Measurements from ENCODE around the gene GFRA1. TPM values are rescaled to one million over a fixed set of nuclear protein-coding genes. Genes with fewer than 3 reads are reported as not detected.
"Not testable (repeated sequence)": the region's sequence is repeated elsewhere in the genome, so short reads cannot be mapped to it uniquely, and the experiment has no call there.

The GFRA1 gene
- total RNA-seq, 1 donor from 2014 or later: 49.8 TPM

DNA sequence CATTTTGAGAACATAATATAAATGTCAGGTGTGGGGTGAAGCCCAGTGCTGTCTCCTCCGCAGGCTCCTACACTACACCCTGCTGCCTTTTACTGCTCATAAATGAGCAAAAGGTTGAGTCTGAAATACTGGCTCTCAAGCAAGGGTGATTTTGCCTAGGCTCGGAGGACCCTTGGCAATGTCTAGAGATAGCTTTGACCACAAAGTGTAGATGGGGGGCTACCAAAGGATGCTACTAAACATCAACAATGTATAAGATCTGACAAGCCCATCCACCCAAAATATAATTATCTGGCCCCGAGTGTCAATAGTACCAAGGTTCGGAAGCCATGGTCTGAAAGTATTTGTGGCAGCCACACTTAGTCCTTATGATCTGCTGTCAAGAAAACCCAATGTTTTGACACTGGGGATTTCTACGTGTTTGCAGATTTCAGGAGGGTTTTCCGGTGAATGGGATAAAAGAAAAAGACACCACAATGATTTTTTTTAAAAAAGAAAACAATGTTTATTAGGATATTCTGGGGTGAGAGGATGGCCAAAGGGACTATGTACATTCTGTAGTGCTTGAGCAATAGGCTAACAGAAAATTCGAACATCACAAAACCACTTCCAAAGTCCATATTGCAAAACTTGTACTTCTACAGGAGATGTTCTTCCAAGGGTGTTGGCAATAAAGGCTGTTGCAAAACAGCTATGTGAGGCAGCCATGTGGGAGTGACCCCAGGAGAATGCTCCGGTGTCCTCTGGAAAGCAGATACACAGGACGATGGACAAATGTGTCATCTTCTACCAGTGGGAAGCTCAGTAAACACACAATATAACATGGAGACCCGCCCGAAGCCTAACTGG, 216.3 kb downstream of the GFRA1 start:
- DNase-seq: no peak

DNA sequence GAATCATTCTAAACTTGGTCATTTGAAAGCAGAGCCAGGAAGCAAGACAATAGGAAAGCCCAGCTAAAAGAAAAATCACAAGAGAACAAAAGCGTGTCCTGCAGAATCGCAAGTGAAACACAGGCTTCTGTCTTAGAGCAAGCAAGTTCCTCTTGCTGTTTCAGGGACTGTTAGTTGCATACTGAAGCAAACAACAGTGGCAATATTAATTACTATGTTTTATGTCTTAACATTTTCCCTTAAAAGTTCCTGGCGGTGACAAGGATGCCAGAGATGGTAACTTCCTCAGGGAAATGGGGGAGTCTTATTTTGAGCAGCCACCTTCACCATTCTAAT, 217.1 kb downstream of the GFRA1 start:
- DNase-seq: no peak

- no peak for DNase-seq
Observed at GRCh38 chr10:116055252-116055916, 217.6 kb downstream of the GFRA1 start.

- DNase-seq: no peak
Observed at GRCh38 chr10:116053910-116054309, 219.1 kb downstream of the GFRA1 start.

DNA sequence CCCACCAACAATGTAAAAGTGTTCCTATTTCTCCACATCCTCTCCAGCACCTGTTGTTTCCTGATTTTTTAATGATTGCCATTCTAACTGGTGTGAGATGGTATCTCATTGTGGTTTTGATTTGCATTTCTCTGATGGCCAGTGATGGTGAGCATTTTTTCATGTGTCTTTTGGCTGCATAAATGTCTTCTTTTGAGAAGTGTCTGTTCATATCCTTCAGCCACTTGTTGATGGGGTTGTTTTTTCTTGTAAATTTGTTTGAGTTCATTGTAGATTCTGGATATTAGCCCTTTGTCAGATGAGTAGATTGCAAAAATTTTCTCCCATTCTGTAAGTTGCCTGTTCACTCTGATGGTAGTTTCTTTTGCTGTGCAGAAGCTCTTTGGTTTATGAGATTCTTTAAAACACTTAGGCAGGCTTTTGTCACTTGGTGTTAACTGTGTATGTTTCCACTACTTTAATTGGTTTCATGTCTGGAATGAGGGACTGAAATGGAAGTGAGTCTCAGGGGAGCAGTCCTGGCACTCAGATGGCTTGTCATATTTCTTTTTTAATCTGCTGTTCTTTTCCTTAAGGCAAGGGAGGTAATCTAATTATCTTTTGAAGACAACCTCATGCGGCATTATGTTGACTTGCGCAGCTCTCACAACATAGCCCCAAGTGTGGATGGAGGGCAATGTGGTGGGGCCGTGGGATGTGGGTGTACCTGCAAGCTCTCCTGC, 219.8 kb downstream of the GFRA1 start:
- not testable (repeated sequence) for DNase-seq

DNA sequence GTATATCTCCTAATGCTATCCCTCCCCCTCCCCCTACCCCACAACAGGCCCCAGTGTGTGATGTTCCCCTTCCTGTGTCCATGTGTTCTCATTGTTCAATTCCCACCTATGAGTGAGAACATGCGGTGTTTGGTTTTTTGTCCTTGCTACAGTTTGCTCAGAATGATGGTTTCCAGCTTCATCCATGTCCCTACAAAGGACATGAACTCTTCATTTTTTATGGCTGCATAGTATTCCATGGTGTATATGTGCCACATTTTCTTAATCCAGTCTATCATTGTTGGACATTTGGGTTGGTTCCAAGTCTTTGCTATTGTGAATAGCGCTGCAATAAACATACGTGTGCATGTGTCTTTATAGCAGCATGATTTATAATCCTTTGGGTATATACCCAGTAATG, 220.5 kb downstream of the GFRA1 start:
- not testable (repeated sequence) for DNase-seq

DNA sequence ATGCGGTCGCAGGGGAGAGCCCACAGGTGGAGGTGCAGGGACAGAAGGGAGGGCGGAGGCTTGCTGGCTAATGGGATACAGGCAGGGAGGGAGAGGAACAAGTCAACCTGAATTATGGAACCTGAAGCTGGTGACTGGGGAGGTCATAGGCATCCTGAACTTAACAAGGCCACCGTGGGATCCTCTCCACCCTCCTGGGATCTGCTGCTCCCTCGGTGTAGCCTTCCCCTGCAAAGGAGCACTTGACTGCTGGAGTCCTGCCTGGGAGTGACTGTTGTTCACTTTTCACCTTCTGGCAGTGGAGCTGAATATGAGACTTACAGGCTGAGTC, 223.1 kb downstream of the GFRA1 start:
- no peak for DNase-seq

- DNase-seq: no peak
Observed at GRCh38 chr10:116049158-116049973, 223.6 kb downstream of the GFRA1 start.

GRCh38 chr10:116045366-116046356, 227.3 kb downstream of the GFRA1 start:
- DNase-seq: no peak

DNA sequence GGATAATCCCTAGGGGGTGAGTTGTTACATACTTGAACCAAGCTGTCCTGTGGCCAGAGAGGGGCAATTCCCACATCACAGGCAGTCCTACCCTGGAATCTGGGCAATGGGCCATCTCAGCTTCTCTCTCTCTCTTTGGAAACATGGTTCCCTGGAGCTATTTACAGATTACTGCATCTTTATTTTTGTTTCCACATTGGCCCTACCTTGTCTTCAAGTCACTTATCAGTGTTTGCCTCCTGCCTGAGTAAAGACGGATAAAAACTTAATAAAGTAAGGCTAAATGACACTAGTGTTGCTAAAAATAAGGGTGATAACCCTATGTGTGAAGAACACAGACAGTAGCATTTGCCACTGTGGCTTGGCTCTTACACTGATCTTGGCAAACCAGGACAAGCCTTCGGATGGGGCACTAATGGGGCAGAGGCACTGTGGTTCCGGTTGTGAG, 228.2 kb downstream of the GFRA1 start:
- peak; percentile 13 for DNase-seq

DNA sequence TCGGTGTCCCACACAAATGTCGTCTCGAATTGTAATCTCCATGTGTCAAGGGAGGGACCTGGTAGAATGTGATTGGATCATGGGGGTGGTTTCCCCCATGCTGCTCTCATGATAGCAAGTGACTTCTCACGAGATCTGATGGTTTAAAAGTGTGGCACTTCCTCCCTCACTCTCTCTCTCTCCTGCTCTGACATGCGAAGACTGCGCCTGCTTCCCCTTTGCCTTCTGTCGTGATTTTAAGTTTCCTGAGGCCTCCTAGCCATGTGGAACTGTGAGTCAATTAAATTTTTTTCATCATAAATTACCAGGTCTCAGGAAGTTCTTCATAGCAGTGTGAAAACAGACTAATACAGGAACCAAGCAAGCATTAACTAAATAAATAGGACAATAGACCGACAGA, 229.1 kb downstream of the GFRA1 start:
- no peak for DNase-seq

GRCh38 chr10:116043304-116043703, 229.7 kb downstream of the GFRA1 start:
- no peak for DNase-seq

DNA sequence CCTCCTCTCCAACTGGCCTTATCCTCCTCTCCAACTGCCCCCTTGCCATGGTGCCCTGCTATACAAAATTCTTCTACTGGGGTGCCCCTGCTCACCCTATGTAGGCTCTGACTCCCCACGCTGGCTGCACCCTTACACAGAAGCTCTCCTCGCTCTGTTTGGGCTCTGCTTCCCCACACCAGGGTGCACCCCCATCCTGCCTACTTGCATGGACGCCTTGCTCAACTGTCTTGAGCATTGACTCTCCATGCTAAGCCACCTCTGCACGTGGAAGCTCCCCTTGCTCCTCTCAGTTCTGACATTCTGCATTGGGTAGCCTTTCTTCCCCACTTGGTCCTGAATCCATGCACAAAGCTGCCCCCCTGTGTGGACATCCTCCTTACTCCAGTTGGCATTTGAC, 231.1 kb downstream of the GFRA1 start:
- no peak for DNase-seq

DNA sequence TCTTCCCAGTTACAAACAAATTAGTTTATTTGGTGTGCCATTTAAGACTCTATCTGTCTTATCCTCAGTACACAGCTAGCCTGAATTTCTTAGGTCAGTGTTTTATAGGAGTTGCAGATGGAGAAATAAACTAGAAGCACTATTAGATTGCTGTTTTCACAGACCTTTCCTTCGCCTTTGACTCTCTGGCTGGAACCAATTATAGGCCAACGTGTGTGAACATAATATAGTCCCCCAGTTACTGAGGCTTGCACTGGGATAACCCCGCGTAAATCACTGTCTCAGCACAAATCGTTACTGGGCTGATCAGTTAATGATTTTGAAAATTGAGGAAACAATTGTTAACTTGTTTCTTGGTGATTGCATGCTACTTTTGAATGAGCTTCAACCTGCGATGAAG, 233.4 kb downstream of the GFRA1 start:
- no peak for DNase-seq

DNA sequence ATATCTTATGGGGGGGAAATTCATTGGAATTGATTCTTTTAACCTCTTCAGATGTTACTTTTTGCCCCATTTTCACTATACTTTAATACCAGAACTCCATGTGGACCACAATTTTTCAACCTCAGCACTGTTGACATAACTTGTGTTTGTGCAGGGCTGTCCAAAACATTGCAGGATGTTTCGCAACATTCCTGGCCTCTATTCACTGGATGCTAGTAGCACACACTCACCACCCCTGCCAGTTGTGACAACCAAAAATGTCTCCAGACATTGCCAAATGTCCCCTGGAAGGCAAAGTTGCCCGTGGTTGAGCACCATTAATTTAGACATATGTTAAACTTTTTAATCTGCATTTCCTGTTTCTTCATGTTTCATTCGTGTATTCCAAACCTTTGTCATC, 234.7 kb downstream of the GFRA1 start:
- DNase-seq: no peak

DNA sequence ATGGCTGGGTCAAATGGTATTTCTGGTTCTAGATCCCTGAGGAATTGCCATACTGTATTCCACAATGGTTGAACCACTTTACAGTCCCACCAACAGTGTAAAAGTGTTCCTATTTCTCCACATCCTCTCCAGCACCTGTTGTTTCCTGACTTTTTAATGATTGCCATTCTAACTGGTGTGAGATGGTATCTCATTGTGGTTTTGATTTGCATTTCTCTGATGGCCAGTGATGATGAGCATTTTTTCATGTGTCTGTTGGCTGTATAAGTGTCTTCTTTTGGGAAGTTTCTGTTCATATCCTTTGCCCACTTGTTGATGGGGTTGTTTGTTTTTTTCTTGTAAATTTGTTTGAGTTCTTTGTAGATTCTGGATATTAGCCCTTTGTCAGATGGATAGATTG, 237.6 kb downstream of the GFRA1 start:
- DNase-seq: not testable (repeated sequence)

DNA sequence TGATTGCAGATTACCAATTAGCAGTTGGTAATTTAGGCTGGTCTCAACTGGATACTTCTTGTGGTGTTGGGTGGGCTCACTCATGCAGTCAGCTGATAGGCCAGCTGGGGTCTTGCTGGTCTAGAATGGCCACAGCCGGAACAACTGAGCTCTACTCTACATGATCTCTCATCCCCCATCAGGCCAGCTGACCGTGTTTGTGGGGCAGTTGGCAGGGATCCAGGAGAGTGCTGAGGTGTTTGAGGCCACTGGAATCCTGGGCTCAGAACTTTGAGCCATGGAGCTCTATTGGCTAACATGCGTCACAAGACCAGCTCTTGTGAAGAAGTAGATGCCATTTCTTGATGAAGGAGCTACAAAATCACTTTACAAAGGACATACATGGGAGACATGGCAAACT, 242.4 kb downstream of the GFRA1 start:
- DNase-seq: no peak

GRCh38 chr10:116029826-116030225, 243.2 kb downstream of the GFRA1 start:
- DNase-seq: no peak

- DNase-seq: no peak
Observed at GRCh38 chr10:116027355-116027754, 245.7 kb downstream of the GFRA1 start.

- no peak for DNase-seq
Observed at GRCh38 chr10:116026725-116027124, 246.3 kb downstream of the GFRA1 start.

GRCh38 chr10:116026315-116026714, 246.7 kb downstream of the GFRA1 start:
- no peak for DNase-seq

Data from skin of body (tissue), 2 donors.